GM19455 (cell line): ENCODE measurements around the gene MYO18B.

Experiments
- ATAC-seq: cut with Tn5 transposase; IDR thresholded peaks from one replicate; pipeline ENCODE4 v1.9.1; 2021; ENCODE audit not compliant: unreplicated experiment

MYO18B gene

GRCh38 chr22:25817092-25817943 lies 75.3 kb downstream of the MYO18B start:
- ATAC-seq = no peak

GRCh38 chr22:25818541-25818940 lies 76.6 kb downstream of the MYO18B start:
- ATAC-seq = no peak

- ATAC-seq = no peak
Observed at GRCh38 chr22:25822344-25822743, 80.4 kb downstream of the MYO18B start.

- ATAC-seq = no peak
Observed at GRCh38 chr22:25823276-25823675, 81.3 kb downstream of the MYO18B start.

GRCh38 chr22:25824828-25825423 lies 82.9 kb downstream of the MYO18B start:
- ATAC-seq = no peak

DNA sequence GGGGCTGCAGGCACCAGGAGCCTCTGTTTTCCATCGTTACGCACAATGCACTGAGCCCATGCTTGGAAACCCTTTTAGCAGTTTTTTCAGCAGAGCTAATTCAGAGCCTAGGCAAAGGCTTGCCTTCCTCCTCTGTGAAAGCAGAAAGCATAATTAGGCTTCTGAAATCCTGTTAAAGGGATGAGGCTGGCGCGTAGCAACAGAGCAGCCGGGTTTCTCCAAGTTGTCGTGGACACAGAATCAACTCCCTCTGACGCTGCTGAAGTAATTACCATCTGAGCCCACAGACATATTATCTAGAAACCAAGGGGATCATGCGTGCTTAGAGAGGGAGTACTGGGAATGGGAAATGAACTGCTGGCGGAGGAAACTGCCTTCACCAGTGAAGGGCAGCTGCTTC lies 85.4 kb downstream of the MYO18B start:
- no peak for ATAC-seq

DNA sequence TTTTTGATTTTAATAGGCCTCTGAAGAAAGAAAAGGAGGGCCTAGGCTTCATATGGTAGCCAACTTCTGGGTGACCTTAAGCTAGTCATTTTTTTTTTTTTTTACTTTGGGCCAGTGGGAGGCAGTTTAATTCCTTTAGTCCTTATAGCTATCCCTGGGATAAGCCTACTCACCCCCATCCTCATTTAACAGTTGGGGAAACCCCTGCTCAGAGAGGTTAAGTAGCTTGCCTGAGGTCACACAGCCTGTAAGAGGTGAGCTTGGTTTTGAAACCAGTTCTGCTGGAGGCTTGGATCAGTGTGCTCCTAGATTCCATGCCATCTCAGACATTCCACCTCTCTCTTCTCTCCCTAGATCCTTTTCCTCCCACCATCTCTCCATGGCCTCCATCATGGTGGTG lies 86.4 kb downstream of the MYO18B start:
- no peak for ATAC-seq

- ATAC-seq = no peak
Observed at GRCh38 chr22:25829237-25829636, 87.2 kb downstream of the MYO18B start.

- no peak for ATAC-seq
Observed at GRCh38 chr22:25829808-25830777, 88.1 kb downstream of the MYO18B start.

- ATAC-seq = no peak
Observed at GRCh38 chr22:25833091-25833490, 91.1 kb downstream of the MYO18B start.

GRCh38 chr22:25833676-25834075 lies 91.7 kb downstream of the MYO18B start:
- ATAC-seq = no peak

DNA sequence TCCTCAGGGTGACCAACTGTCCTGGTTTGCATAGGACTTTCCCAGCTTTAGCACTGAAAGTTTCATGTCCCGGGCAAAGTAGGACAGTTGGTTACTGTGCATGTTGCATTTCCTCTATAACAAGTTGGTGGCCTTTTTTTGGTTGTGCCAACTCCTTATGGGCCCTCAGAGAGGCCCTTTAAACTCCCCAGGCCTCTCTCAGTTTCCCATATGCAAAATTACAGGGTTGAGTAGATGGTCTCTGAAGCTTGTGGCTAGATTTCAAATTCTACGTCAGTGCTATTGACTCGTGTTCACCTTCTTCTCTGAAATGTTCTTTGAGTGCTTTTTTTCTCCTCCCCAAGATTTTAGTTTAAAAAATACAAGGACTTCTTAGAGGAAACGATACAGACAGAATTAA lies 92.5 kb downstream of the MYO18B start:
- no peak for ATAC-seq

GRCh38 chr22:25835348-25835747 lies 93.4 kb downstream of the MYO18B start:
- no peak for ATAC-seq

DNA sequence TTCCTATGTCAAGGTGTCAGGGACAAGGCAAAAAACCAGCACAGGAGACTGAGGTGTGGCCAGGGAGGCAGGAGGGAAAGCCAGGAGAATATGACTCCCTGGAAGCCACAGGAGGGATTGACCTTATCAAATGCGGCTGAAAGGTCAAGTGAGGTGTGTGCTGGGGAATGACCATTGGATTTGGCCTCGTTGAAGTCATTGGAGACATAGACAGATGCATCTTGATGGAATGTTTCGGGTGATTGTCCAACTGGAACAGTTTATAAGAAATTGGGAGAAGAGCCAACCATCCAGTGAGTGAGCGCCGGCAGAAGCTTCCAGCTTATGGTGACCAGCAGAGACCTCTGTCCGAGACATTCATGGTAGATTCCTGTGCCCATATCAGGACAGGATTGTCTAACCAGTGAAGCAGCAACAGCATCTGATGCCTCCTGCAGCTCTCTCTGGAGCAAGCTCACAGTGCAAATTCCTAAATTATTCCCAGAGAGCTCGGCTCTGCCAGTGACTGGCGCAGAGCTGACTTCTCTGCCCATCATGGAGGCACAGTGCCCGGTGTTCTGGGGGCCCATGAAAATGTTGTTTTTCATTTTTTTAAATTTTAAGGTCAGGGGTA lies 95.4 kb downstream of the MYO18B start:
- no peak for ATAC-seq

GRCh38 chr22:25838960-25839741 lies 97.2 kb downstream of the MYO18B start:
- no peak for ATAC-seq

- no peak for ATAC-seq
Observed at GRCh38 chr22:25839755-25840154, 97.8 kb downstream of the MYO18B start.

DNA sequence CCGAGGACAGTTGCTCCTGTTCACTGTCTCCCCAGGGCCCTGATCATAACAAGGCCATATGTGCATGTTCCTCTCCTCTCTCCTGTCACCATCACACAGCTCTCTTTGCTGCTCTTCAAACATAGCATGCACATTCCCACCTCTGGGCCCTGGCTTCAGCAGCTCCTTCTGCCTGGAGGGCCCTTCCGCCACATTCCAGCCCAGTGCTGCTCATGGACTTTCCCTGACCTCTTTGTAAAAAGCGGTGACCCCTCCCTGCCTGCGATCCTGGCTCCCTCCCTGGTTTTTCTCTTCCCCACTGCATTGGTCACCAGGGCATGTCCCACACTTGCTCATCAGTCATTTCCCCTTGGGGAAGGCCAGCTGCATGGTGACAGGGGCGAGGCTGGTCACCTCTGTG lies 98.2 kb downstream of the MYO18B start:
- no peak for ATAC-seq

DNA sequence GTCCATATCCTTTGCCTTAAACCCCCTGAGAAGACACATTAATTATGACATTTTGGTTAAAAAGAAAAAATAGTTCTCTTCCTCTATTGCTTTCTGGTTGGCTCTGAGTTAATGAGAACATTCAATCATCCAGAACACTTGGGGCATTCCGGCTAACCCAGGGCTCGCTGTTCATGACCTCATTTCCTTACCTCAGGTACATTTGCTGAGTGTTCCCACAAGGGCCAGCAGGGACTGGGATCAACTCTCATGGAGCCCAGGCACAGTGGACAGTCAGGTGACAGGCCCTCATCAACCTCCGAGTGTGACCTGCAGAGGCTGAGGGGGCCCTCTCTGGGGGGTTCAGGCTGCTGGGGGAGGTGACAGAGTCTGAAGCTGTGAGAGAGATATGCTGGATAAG lies 98.9 kb downstream of the MYO18B start:
- ATAC-seq = no peak

DNA sequence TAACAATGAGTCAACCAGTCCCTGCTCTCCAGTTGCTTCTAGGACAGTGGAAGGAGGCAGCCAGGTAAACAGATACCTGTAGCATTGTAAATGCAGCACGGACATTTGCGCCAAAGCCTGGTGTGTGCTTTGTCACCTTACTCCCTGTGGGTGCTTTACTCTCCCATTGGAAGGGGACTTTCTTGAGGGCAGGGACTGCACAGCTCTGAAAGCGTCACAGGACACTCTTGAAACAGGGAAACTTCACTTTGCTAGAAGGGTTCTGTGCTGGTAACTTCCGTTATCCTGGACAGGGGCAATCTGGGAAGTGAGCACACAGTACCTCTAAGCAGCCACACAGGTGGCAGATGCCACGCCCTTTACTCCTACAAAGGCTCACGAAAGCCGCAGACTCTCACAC lies 99.8 kb downstream of the MYO18B start:
- no peak for ATAC-seq

DNA sequence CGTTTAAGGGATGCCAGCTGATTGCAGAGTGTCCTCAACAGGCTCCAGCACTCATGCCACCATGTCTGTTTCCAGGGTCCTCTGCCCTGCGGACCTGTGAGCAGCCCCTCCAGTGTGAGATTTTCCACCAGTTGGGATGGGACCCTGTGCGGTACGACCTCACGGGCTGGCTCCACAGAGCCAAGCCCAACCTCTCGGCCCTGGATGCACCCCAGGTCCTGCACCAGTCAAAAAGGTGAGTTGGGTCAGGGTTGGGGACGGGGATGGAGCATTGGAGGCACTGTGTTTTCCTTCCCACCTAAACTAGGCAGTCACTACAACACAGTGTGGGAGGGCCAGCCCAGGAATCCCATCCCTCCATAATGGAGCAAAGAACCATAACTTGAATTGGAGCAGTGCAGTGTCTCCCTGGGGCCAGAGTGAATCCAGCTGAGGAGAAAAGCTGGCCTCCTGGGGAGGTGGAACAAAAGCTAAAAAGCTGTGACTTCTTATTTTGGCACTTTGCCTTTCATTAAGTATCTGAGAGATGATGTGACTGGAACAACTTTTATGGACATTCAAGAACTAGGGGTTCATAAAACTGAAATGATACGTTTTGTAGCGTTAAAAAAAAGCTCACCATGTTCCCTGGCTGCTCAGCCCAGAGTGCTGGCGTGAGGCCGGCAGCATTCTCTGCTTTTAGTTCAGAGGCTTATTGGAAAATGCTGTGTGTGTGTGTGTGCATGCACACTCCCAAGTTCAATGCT lies 101.8 kb downstream of the MYO18B start:
- ATAC-seq = no peak
